Peyer's patch (tissue), 4 donors: Measurements from ENCODE around the gene RNASEH2B. TPM values are rescaled to one million over a fixed set of nuclear protein-coding genes. Genes with fewer than 3 reads are reported as not detected.
A peak's percentile ranks its signal among the peaks of the same experiment; 100 is the strongest.

ENCODE experiments used
- DNase-seq, 3 donors: peaks; one replicate each; pipeline ENCODE4 v3.0.0-alpha.2; 2017 to 2019
- H3K27ac ChIP-seq, 4 donors: fragments of 200-600 bp; sonication (generic); one replicate each; pipeline ENCODE4 v1.5.1; 2016 to 2019
- H3K27me3 ChIP-seq, 2 donors: fragments of 200-600 bp; sonication (generic); one replicate each; pipeline ENCODE4 v1.5.1; 2019
- H3K36me3 ChIP-seq, 3 donors: fragments of 200-600 bp; sonication (generic); one replicate each; pipeline ENCODE4 v1.5.1; 2016 to 2019
- H3K4me1 ChIP-seq, 4 donors: fragments of 200-600 bp; sonication (generic); one replicate each; pipeline ENCODE4 v1.5.1; 2016 to 2019
- H3K4me3 ChIP-seq, 4 donors: fragments of 200-600 bp; sonication (generic); 1 replicate in 3 of 4; 2 replicates in 1 of 4; pipeline ENCODE4 v1.5.1; 2016 to 2019; ENCODE audit warnings: mild to moderate bottlenecking in 1 of 4
- H3K9me3 ChIP-seq, 4 donors: fragments of 200-600 bp; sonication (generic); one replicate each; pipeline ENCODE4 v1.5.1; 2016 to 2019; ENCODE audit warnings: mild to moderate bottlenecking in 1 of 4
- CTCF ChIP-seq, 6 experiments: fragments of 450-650 bp in 4 of 6; fragments of 200-600 bp in 2 of 6; sonication (generic) in 1 of 6; IDR thresholded peaks; one replicate each; pipeline ENCODE4 v1.5.1; 2017 to 2019; ENCODE audit warnings: antibody characterized with exemption in 6 of 6, mild to moderate bottlenecking in 3 of 6, moderate library complexity in 1 of 6
- POLR2A ChIP-seq, 2 donors: fragments of 450-650 bp; IDR thresholded peaks; one replicate each; pipeline ENCODE4 v1.5.1; 2017; ENCODE audit warnings: antibody characterized with exemption in 2 of 2, mild to moderate bottlenecking in 2 of 2, moderate library complexity in 2 of 2
- total RNA-seq, 4 donors: library from RNA; depleted of rRNA; stranded (reverse); fragments of >200 nt; gene quantifications; one replicate each; pipeline ENCODE4 v1.1.0, GENCODE V29; 2016

RNASEH2B gene
- total RNA-seq, 4 donors from 2014 or later: 20.0 to 88.3 (median 28.2) TPM

GRCh38 chr13:51001335-51001734, 91.7 kb downstream of the RNASEH2B start:
- Histone ChIP-seq H3K27ac (no peak overlapping the region), H3K9me3 (no peaks in the 10 kb centered on the region), H3K27me3 (no peaks in the 10 kb centered on the region), H3K4me1 (no peaks in the 10 kb centered on the region), H3K4me3 (no peak overlapping the region), H3K36me3 (no peaks in the 10 kb centered on the region)
- no peak for DNase-seq
- TF ChIP-seq POLR2A (IDR thresholded peaks at IDR 0.05) (no peak), CTCF (IDR thresholded peaks at IDR 0.05) (no peak)

GRCh38 chr13:51002736-51003135, 93.1 kb downstream of the RNASEH2B start:
- Histone ChIP-seq H3K9me3 (no peaks in the 10 kb centered on the region), H3K27ac (no peak overlapping the region), H3K27me3 (no peaks in the 10 kb centered on the region), H3K4me3 (no peak overlapping the region), H3K36me3 (no peaks in the 10 kb centered on the region), H3K4me1 (no peaks in the 10 kb centered on the region)
- TF ChIP-seq CTCF (IDR thresholded peaks at IDR 0.05): no peak
- TF ChIP-seq POLR2A (IDR thresholded peaks at IDR 0.05): no peak
- DNase-seq: no peak

- no peak for DNase-seq
- H3K27me3 ChIP-seq: no peaks in the 10 kb centered on the region
- H3K27ac ChIP-seq: no peak overlapping the region
- no peak overlapping the region for H3K4me3 ChIP-seq
- H3K9me3 ChIP-seq: no peaks in the 10 kb centered on the region
- no peaks in the 10 kb centered on the region for H3K4me1 ChIP-seq
- H3K36me3 ChIP-seq: no peaks in the 10 kb centered on the region
- TF ChIP-seq CTCF (IDR thresholded peaks at IDR 0.05) (no peak), POLR2A (IDR thresholded peaks at IDR 0.05) (no peak)
Measured at GRCh38 chr13:51003642-51004041, 94.1 kb downstream of the RNASEH2B start.

GRCh38 chr13:51004111-51004865, 94.7 kb downstream of the RNASEH2B start:
- DNase-seq: no peak
- no peak overlapping the region for H3K27ac ChIP-seq
- H3K27me3 ChIP-seq: no peaks in the 10 kb centered on the region
- no peaks in the 10 kb centered on the region for H3K9me3 ChIP-seq
- H3K4me1 ChIP-seq: no peaks in the 10 kb centered on the region
- TF ChIP-seq POLR2A (IDR thresholded peaks at IDR 0.05) (no peak), CTCF (IDR thresholded peaks at IDR 0.05) (no peak)
- H3K36me3 ChIP-seq: no peaks in the 10 kb centered on the region
- no peak overlapping the region for H3K4me3 ChIP-seq

- Histone ChIP-seq H3K36me3 (no peaks in the 10 kb centered on the region), H3K9me3 (no peaks in the 10 kb centered on the region), H3K27ac (peak overlapping the region in 1 of 4 donors; percentile 65), H3K4me3 (no peak overlapping the region), H3K4me1 (no peaks in the 10 kb centered on the region), H3K27me3 (no peaks in the 10 kb centered on the region)
- TF ChIP-seq POLR2A (IDR thresholded peaks at IDR 0.05) (no peak), CTCF (IDR thresholded peaks at IDR 0.05) (no peak)
- DNase-seq: no peak
Measured at GRCh38 chr13:51004918-51005460, 95.4 kb downstream of the RNASEH2B start.
